ENCODE measurements around the gene MUTYH.
A peak's percentile ranks its signal among the peaks of the same experiment; 100 is the strongest.

The MUTYH gene

DNA sequence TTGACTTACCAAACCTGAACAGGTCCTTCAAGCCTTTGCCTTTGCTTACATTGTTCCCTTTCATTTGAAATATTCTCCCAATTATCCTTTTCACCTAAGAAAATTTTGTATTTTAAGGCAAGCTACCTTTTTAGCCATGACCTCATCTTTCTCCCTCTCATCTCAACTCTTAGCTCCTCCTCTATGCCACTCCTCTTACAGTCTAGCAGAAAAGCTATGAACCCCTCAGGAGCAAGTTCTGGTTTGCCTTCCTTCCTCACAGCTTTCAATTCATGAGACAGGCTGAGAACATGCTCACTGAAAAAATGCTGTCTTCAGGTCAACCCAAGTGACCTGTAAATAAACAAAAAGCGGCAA is 8.3 kb upstream of the MUTYH start:
- DNase-seq, result no peak

DNA sequence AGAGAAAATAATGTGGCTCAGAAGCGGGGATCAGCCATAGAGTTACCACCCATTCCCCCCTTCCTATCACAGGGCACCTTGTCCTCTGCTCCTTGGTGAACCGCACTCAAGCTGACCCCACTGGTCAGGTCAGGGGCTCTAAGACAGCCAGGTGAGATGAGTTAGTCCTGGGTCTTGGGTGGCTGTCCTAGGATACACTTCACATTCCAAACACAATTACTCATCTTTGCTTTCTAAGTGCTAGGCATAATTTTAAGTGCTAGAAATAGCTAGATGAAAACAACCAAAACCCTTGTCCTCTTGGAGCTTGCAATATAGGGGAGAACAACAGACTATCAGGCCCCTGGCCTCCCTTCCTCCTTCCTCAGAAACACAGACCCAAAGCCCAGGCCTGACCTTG is 7.8 kb upstream of the MUTYH start:
- no peak for DNase-seq

DNA sequence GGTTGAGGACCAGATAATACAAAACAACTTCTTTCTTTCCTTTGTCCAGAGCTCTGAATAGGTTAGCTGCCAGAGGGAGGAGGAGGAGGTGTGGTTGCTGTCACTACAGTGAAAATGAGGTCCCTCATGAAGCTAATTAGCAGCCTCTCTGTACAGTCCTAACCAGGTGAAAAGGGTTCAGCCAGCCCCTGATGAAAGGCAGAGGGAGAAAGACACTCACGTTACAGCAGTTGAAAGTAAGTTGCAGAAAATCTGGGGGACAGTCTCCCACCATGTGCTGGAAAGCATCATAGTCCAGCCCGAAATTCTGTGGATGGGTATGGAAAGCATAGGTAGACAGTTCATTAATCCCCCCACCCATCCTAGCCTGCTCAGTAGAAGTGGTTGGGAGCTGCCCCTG is 6.2 kb upstream of the MUTYH start:
- no peak for DNase-seq

DNA sequence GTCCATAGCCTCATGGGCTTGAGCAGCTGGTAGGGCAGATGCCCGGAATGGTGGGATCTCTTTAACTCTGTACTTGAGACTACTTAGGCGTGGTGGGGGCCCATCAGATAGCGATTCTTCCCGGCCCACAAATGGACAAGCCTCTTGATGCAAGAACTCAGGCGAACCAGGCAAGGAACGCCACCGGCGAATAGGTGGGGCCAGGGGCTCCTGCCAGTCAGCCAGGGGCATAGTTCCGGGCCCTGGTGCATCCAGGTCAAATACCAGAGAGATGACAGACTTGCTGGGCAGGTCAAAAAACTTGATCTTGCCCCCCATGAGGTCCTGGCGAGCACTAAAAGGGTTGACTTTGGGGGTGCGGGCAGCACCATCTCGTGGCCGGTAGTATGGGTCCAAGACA is 4.8 kb upstream of the MUTYH start:
- DNase-seq, result no peak

DNA sequence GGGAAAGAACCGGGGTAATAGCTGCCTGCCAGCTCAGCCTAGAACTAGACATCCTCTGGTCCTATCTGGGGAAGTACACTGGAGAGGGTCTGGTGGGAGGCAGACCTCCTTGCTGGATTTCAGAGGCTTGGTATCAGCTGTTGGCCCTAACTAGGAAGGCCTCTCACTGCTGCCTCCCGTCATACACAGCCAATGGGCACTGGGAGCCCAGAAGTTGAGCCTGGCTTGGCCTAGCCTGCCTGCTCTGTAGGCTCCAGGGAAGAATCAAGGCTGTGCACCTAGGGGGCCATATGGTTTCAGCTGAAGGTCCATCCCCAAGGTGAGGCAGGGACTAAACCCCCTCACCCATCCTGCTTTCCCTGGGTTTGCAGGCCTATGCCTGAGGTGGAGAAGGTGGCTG is 4.3 kb upstream of the MUTYH start:
- DNase-seq, result no peak

DNA sequence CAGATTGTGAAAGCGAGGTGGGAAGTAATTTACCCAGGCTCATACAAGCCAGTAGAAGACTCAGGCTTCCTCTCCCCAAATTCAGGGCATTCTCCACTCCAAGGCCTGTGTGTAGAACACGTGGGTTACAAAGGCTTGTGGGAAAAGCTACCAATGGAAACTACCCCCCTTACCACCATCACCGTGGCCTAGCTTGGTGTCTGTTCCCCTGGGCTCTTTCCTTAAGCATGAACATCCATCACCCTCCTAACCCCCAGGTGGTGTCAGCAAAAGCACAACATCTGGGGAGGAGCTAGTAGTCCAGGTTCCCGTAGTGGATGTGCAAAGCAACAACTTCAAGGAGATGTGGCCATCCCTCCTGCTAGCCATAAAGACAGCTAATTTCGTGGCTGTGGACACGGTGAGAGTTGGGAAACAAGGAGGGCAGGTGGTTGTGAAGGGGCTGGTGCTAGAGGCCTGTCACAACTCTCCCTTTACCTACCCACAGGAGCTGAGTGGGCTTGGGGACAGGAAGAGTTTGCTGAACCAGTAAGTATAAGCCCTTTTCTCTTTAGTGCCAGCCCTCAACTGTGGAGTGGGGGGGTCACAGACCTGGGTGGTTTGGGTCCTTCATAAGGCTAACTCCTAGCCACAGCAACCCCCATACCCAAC is 701 bp upstream of the MUTYH start:
- no peak for DNase-seq

DNA sequence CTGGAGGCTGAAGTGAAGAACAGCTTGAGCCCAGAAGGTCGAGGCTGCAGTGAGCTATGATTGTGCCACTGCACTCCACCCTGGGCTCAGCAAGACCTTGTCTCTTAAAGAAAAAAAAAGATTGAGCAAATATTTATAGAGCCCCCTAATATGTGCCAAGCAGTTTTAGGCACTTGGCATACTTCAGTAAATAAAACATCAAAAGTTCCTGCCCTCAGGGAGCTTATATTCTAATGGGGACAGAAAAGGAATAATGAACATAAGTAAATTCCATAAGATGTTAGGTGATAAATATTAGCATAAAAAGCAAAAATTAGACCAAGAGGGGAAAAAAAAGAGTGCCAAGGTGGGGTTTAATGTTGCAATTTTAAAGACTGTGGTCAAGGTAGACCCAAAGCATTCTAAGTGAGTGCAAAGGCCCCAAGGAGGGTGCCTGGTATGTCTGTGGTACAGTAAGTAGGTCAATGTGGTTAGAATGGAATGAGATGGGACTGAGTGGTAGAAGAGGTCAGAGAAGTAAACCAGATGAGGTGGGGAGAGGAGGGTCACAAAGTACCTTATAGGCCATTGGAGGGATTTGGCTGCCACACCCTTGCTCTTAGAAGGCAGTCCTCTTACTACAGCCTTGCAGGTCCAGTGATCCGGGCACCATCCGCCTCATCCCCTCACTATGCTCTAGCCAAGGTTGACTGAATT is 2.5 kb downstream of the MUTYH start:
- no peak for DNase-seq

DNA sequence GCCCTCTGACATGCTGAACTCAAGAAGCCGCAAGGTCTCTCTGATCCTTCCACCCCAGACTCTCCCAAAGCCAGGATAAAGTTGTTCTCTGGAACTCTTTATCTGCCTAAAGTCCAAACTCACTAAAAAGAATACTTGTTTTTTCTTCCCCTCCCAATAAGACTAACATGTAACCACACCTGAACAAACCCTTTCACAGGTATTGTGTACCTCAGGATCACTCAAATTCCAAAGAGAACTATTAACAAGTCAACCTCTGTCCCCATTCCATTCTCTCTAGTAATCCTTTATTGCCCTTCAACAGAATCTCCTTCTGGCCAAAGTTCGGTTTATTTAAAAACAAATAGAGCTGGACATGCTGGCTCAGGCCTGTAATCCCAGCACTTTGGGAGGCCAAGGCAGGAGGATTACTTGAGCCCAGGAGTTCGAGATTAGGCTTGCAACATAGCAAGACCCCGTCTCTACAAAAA is 4.3 kb downstream of the MUTYH start:
- DNase-seq, result no peak

DNA sequence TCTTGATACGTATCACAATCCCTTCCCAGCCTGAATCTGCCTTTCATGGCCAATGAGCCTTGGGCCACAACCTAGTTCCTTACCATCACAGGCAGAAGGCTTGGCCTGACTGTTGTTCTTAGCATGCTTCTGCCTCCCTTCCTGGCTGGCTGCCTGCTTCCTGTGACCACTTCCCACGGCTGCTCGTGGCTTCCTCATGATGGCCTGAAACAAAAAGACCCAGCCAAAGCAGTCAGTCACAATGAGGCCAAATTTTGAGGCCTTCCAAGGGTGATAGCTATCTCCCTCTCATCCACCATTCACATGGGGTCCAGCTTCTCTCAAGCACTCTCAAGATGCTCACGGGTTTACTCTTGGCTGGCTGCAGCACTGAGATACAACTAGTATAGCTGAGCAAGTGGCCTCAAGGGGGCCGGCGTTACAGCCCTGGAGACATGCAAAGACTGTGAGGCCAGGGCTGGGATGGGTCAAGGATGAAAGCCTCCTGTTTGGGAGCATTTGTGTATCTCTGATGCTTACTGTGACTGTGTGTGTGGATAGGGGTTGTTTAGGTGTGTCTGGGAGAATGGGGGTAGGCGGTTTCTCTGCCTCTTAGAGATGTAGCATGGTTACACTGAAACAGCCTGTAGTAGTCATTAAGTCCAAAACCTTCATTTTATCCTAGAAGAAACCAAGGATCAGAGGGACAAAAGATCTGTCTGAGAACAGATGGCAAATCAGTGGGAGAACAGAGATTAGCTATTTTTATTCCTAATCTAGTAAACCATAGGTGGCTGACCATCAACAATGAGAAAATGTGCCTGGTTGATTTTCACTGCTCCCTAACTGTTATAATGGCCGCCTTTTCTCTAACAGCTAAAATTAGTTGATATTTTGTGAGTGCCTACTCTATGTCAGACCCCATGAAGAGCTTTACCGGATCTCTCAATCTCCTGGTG is 5.7 kb downstream of the MUTYH start:
- DNase-seq, result no peak

DNA sequence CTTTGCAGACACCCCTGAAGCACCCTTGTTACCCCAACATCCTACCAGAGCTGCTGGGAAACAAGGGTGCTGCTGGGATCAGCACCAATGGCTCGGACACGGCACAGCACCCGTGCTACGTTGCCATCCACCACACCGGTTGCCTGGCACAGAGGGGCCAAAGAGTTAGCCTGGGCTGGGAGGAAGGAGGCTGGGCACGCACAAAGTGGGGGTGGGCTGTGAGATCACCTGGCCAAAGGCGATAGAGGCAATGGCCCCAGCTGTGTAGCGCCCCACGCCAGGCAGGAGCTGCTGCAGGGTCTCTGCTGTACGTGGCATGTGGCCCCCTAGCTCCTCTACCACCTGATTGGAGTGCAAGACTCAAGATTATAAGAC is 7.9 kb downstream of the MUTYH start:
- no peak for DNase-seq

DNA sequence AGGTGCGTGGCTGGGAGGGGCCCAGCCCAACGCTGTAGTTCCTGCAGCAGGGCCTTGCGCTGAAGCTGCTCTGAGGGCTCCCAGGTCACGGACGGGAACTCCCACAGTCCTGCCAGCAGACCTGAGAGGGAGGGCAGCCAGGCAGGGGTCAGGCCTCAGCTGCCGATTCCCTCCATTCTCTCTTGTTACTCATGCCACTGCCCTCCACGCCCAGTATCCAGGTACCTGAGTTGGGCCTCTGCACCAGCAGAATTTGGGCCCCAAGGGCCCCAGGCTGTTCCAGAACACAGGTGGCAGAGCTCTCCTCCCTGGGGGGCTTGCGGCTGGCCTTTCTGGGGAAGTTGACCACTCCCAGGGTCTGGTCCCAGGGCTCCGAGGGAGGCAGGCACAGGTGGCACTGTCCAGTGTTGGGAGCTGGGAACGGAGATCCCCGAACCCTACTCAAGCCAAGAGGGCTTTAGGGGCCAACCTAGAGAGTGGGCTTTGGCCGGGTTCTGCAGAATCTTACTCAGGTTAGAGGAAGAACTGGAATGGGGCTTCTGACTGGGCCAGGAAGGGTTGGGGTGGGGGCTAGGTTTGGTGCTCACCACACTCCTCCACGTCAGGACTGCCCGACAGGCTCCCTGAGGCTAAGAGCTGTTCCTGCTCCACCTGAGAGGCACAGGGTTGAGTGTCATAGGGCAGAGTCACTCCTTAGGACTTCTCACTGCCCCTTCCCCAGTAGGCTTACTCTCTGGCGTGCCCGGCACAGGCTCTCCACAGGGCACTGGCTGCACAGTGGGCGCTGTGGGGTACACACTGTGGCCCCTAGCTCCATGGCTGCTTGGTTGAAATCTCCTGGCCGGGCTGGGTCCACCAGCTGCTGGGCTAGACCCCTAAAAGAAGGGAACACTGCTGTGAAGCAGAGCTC is 8.5 kb downstream of the MUTYH start:
- no peak for DNase-seq

DNA sequence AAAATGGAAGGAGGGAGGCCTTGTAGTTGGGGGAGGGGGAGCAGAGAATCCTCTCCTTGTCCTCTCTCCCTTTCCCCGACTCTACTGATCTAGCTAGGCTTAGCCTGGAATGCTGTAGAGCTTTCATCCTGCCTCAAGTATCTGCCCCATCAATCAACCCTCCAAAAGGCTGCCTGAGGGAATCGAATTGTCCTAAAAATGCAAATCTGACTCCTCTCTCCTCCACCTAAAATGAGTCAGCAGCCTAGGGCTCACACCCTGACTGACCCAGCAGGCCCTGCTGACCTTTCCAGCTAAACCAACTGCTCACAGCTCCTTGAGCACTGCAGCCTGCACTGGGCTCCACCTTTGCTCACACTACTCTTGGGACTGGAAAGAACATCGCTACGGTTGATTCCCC is 10.8 kb downstream of the MUTYH start:
- no peak for DNase-seq

DNA sequence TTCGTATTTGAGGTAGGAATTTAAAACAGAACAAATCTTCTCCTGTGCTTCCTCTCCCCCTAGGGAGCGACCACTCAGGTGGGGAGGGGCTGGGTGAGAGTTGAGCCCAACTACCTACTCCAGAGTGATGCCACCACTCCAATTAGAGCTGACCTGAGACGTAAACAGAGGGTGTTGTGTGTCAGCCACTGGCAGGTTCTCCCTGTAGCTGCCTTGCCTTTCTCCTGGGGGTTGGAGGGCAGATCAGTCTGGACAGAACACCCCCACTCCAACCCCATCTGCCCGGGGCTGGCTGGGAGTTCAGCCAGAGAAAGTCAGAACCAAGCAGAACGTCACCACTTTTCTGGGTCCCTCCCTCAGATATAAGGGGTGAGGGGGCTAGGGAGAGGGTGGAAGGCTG is 11.6 kb downstream of the MUTYH start:
- DNase-seq, result no peak

DNA sequence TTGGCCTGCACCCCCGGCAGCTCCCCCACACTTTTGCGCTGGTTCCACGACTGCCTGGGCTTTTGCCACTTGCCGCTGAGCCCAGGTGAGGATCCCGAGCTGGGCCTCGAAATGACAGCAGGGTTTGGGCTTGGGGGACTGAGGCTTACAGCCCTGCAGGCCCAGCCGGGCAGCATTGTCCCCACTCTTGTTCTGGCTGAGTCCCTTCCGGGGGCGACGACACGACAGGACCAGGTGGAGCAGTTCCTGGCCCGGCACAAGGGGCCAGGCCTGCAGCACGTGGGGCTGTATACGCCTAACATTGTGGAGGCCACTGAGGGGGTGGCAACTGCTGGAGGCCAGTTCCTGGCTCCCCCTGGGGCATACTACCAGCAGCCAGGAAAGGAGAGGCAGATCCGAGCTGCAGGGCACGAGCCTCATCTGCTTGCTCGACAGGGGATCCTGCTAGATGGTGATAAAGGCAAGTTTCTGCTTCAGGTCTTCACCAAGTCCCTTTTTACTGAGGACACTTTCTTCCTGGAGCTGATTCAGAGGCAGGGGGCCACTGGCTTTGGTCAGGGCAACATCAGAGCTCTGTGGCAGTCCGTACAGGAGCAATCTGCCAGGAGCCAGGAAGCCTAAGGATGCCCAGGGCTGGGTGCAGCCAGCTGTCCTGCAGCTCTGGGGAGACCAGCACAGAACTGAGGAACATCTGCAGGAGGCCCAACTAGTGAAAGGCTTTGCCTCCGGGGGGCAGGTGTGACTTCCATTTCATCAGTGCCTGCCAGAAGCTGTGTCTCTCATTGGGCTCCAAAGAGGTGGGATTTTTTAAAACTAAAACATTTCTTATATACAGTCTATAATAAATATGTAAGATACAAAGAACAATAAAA is 12.4 kb downstream of the MUTYH start:
- DNase-seq, result peak; percentile 46

DNA sequence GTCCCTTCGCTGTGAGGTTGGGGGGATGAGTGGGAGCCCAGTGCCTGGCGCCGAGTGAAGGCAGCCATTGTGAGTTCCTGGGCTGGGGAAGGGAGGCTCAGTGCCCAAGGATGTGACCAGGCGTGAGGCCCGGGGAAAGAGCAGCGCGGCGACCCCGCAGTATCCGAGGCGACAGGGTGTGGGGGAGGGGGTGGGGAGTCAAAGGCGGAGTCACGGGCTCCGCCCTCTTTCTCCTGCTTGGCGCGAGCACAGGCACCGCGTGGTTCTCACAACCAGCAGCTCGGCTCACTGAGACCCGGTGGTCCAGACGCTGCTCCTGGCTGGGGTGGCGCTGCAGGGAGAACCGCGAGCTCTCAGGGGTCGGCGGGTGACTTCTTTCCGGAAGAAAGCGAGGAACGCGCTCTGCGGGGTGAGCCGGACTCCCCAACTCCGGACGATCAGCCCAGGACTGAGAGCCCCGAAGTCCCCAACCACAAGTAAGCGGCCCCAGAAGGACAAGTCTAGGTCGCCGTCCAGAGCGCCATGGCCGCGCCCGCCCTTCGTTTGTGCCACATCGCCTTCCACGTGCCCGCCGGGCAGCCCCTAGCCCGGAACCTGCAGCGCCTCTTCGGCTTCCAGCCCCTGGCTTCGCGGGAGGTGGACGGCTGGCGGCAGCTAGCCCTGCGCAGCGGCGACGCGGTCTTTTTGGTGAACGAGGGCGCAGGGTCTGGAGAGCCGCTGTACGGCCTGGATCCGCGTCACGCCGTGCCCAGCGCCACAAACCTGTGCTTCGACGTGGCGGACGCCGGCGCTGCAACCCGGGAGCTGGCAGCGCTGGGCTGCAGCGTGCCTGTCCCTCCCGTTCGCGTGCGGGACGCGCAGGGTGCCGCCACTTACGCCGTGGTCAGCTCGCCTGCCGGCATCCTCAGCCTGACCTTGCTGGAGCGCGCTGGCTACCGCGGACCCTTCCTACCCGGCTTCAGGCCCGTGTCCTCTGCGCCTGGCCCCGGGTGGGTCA is 13.3 kb downstream of the MUTYH start, which contains the start of gene HPDL:
TSS of gene HPDL (plus strand) at position 269 of the 997 bp plus-strand sequence. CDS start at position 523, 254 bp downstream.
- peak; percentile 71 for DNase-seq

DNA sequence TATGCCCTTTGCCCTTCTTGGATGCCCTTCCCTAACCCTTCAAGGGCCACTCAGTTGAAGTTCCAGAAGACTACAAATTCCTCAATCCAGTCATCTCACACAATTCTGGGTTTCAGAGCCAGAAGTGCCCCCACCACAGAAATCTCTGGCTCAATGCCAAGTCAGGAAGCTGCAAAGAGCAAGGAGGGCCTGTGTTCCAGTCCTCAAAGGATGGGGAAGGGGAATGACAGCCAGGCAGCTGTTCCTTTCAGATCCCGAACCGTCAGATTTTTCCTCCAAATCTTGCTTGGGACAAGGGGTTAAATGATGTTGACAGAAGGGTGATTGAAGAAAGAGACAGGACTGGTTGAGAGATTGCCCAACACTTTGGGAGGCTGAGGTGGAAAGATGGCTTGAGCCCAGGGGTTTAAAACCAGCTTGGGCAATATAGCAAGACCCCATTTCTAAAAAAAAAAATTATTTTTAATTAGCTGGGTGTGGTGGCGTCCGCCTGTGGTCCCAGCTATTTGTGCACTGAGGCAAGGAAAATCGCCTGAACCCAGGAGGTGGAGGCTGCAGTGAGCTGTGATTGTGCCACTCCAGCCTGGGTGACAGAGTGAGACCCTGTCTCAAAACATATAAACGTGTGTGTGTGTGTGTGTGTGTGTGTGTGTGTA is 14.3 kb downstream of the MUTYH start:
- no peak for DNase-seq

DNA sequence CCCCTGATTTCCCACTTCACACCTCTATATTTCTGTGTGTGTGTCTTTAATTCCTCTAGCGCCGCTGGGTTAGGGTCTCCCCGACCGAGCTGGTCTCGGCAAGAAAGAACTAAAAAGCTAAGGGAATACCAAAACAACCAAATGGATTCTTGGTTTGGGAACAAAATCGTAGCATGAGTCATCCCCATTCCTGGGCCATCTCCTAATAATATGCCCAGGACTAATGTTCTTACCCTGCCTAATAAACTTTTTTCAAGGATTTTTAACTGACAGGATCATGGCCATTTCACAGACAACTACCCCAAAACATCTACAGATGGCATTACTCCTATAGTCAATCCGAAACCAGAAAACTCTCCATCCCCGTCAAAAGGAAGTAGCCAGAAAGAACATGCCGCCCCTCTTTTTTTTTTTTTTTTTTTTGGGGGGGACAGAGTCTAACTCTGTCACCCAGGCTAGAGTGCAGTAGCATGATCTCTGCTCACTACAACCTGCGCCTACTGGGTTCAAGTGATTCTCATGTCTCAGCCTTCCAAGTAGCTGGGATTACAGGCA is 17.7 kb downstream of the MUTYH start:
- no peak for DNase-seq

DNA sequence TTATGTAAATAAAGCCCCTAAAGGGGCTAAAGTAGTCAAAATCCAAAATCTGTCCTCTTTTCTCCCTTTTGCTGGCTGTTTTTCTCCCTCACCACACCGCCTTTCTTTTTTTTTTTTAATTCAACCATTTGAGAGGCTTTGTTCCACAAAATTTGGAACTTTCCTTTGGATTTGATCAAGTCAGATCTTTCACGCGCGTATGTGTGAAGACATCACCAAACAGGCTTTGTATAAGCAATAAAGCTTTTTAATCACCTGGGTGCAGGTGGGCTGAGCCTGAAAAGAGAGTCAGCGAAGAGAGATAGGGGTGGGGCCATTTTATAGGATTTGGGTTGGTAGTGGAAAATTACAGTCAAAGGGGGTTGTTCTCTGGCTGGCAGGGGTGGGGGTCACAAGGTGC is 18.8 kb downstream of the MUTYH start:
- DNase-seq, result no peak

DNA sequence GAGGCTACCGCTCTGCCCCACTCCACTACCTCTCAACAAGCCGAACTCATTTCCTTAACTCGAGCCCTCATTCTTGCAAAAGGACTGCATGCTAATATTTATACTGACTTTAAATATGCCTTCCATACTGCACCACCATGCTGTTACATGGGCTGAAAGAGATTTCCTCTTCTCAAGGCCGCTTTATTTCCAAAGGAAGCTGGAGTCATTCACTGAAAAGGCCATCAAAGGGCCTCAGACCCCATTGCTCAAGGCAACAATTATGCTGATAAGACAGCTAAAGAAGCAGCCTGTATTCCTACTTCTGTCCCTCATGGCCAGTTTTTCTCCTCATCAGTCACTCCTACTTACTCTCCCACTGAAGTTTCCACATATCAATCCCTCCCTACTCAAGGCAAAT is 20.5 kb downstream of the MUTYH start:
- DNase-seq, result no peak
